Thyroid gland (tissue), 4 donors: Measurements from ENCODE around the gene SEMA5A. TPM values are rescaled to one million over a fixed set of nuclear protein-coding genes. Genes with fewer than 3 reads are reported as not detected.

Source experiments
- DNase-seq, 2 donors: peaks; one replicate each; pipeline ENCODE4 v3.0.0-alpha.2; 2019
- H3K27ac ChIP-seq, 3 donors: fragments of 200-600 bp; sonication (generic); 1 replicate in 2 of 3; 2 replicates in 1 of 3; pipeline ENCODE4 v1.5.1; 2016 to 2019; ENCODE audit warnings: mild to moderate bottlenecking in 1 of 3, moderate library complexity in 1 of 3
- H3K27me3 ChIP-seq: fragments of 200-600 bp; sonication (generic); one replicate; pipeline ENCODE4 v1.5.1; 2019
- H3K36me3 ChIP-seq, 2 donors: fragments of 200-600 bp; sonication (generic); one replicate each; pipeline ENCODE4 v1.5.1; 2016 to 2019
- H3K4me1 ChIP-seq, 2 donors: fragments of 200-600 bp; sonication (generic); one replicate each; pipeline ENCODE4 v1.5.1; 2017 to 2019
- H3K4me3 ChIP-seq, 3 donors: fragments of 200-600 bp; sonication (generic); replicated peaks in 1 of 3; 1 replicate in 2 of 3; 2 replicates in 1 of 3; pipeline ENCODE4 v1.5.1; 2016; ENCODE audit warnings: mild to moderate bottlenecking in 1 of 3
- H3K9me3 ChIP-seq: fragments of 200-600 bp; sonication (generic); one replicate; pipeline ENCODE4 v1.5.1; 2017
- CTCF ChIP-seq, 6 experiments: fragments of 200-600 bp in 3 of 6; fragments of 450-650 bp in 3 of 6; sonication (generic) in 3 of 6; IDR thresholded peaks; one replicate each; pipeline ENCODE4 v1.5.1; 2016 to 2019; ENCODE audit warnings: antibody characterized with exemption in 6 of 6, mild to moderate bottlenecking in 2 of 6, inconsistent platforms in 1 of 6, moderate library complexity in 1 of 6
- POLR2A ChIP-seq, 2 donors: fragments of 450-650 bp; IDR thresholded peaks; one replicate each; pipeline ENCODE4 v1.6.1; 2017; ENCODE audit warnings: antibody characterized with exemption in 2 of 2, mild to moderate bottlenecking in 2 of 2, moderate library complexity in 1 of 2
- WGBS, 2 donors: methylation state at CpG; one replicate each; pipeline ENCODE4 v1.1.5; 2017; 5-methylcytosine and 5-hydroxymethylcytosine counted together
- intact Hi-C: fragments of 100-400 bp; cut with DNase I; formaldehyde crosslinking; loops from one replicate; pipeline ENCODE4 v1.15.1; 2023
- total RNA-seq, 4 donors: library from RNA; depleted of rRNA; stranded (reverse); fragments of >200 nt; gene quantifications; one replicate each; pipeline ENCODE4 v1.2.3, GENCODE V29; 2016

Gene SEMA5A
- total RNA-seq, 4 donors from 2014 or later = 1.8 to 8.4 (median 3.8) TPM

- intact Hi-C loops = no loop called here
- H3K36me3 ChIP-seq = no peaks in the 10 kb centered on the region
- no peak for TF ChIP-seq CTCF (IDR thresholded peaks at IDR 0.05)
- no peak for TF ChIP-seq POLR2A (IDR thresholded peaks at IDR 0.05)
- no peaks in the 10 kb centered on the region for H3K27me3 ChIP-seq
- no peak overlapping the region for H3K27ac ChIP-seq
- DNase-seq = no peak
- WGBS, 2 donors = 84 to 86% methylated on average over 2 of the region's 2 CpGs
- no peaks in the 10 kb centered on the region for H3K4me1 ChIP-seq
- no peak overlapping the region for H3K4me3 ChIP-seq
- H3K9me3 ChIP-seq = no peaks in the 10 kb centered on the region
Observed at GRCh38 chr5:9537223-9538141, 8.4 kb downstream of the SEMA5A start.

GRCh38 chr5:9536717-9537116 is 9.2 kb downstream of the SEMA5A start:
- Histone ChIP-seq H3K36me3 (no peaks in the 10 kb centered on the region), H3K27ac (no peak overlapping the region), H3K4me3 (no peak overlapping the region), H3K9me3 (no peaks in the 10 kb centered on the region), H3K4me1 (no peaks in the 10 kb centered on the region), H3K27me3 (no peaks in the 10 kb centered on the region)
- no peak for DNase-seq
- 69 to 75% methylated on average over 2 of the region's 2 CpGs for WGBS, 2 donors
- intact Hi-C loops = no loop called here
- TF ChIP-seq CTCF (IDR thresholded peaks at IDR 0.05) (no peak), POLR2A (IDR thresholded peaks at IDR 0.05) (no peak)

- no peak for TF ChIP-seq POLR2A (IDR thresholded peaks at IDR 0.05)
- no peak for TF ChIP-seq CTCF (IDR thresholded peaks at IDR 0.05)
- Histone ChIP-seq H3K27me3 (no peaks in the 10 kb centered on the region), H3K36me3 (no peaks in the 10 kb centered on the region), H3K4me3 (no peak overlapping the region), H3K9me3 (no peaks in the 10 kb centered on the region), H3K4me1 (no peaks in the 10 kb centered on the region), H3K27ac (no peak overlapping the region)
- intact Hi-C loops = no loop called here
- DNase-seq = peak in 1 of 2 donors; percentile 52
- 47 to 55% methylated on average over 15 of the region's 15 CpGs for WGBS, 2 donors
Observed at GRCh38 chr5:9534881-9535517, 10.9 kb downstream of the SEMA5A start.

- Histone ChIP-seq H3K27me3 (no peaks in the 10 kb centered on the region), H3K4me1 (no peaks in the 10 kb centered on the region), H3K9me3 (no peaks in the 10 kb centered on the region), H3K27ac (no peak overlapping the region), H3K36me3 (no peaks in the 10 kb centered on the region), H3K4me3 (no peak overlapping the region)
- 83 to 87% methylated on average over 7 of the region's 7 CpGs for WGBS, 2 donors
- DNase-seq = no peak
- intact Hi-C loops = no loop called here
- TF ChIP-seq POLR2A (IDR thresholded peaks at IDR 0.05) = no peak
- TF ChIP-seq CTCF (IDR thresholded peaks at IDR 0.05) = no peak
Observed at GRCh38 chr5:9533562-9534364, 12.1 kb downstream of the SEMA5A start.
